Activated T-helper 9 cell treated with anti-CD3 and anti-CD28 coated beads, Interleukin-2, amount 50 U/mL, for 16 hours (primary cell): ENCODE data around the gene LHPP.
"Not testable (repeated sequence)": the region's sequence is repeated elsewhere in the genome, so short reads cannot be mapped to it uniquely, and the experiment has no call there.

Experiments
- DNase-seq: peaks from one replicate; pipeline ENCODE4 v3.0.0-alpha.2; 2020; ENCODE audit warnings: low read depth

The LHPP gene

DNA sequence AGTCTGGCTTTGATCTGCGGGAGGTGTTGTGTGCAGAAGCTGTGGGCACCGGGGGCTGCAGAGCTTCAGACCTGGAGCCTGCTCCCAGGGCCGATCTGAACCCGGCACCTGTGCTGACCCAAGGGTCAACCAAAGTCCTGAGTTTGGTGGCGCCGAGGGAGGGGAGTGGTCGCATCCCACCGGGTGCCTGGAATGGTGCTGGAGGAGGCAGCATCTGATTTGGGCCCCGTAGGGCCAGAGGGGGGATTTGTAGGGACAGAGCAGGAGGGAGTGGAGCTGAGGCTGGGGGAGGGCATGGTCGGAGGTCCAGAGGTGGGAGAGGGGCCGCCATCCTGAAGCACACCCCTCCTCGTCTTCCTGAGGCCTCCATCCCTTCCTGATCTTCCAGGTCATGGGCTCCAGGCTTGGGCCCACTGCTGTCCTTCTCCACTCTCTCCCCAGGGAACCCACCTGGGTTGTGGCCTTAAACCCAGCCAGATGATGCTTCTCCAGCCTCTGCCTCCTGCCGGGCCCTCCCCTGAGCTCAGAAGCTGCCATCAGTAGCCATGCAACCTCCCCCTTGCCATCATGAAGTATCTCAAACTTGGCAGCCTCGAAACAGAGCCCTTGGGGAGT lies 112.9 kb downstream of the LHPP start:
- DNase-seq: no peak

DNA sequence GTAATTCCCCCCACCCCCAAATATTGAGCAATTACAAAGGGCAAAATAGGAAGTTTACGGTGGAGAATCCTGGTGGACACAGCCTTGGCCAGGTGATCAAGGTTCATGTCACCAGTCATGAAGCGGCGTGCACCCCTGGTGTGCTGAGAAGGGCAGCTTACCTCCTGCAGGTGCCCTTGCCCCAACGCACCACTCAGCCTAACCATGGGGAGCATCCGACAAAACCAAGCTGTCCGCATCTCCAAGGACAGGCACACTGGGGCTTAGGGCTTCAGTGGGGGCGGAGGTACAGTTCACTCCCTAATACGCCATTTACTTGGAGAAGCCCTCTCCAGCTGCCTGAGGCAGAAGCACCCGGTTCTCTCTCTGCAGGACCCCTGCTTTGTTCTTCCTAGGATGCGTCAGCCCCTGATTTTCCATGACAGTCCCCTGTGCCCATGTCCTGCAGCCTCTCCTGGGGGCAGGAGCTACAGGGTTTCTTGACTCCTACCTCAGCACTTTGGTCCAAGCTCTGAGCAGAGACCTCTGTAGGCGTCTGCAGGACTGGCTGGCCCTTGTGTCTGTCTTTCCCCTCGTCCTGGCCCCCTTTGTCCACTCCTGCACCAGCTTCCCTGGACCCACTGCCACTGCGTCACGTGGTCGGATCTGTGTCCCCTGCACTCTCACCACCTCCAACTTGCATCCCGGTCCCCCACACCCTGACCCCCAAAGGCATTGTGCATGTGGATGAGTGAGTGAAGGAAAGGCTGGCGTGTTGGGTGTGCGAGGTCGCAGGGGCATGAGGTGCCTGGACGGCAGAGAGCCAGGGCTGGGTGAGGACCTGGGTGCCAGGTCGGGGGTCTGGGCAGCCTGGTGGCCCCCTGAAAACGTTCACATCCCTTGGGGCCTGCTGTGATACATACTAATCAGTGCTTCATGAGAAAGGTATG lies 113.7 kb downstream of the LHPP start:
- DNase-seq: no peak

DNA sequence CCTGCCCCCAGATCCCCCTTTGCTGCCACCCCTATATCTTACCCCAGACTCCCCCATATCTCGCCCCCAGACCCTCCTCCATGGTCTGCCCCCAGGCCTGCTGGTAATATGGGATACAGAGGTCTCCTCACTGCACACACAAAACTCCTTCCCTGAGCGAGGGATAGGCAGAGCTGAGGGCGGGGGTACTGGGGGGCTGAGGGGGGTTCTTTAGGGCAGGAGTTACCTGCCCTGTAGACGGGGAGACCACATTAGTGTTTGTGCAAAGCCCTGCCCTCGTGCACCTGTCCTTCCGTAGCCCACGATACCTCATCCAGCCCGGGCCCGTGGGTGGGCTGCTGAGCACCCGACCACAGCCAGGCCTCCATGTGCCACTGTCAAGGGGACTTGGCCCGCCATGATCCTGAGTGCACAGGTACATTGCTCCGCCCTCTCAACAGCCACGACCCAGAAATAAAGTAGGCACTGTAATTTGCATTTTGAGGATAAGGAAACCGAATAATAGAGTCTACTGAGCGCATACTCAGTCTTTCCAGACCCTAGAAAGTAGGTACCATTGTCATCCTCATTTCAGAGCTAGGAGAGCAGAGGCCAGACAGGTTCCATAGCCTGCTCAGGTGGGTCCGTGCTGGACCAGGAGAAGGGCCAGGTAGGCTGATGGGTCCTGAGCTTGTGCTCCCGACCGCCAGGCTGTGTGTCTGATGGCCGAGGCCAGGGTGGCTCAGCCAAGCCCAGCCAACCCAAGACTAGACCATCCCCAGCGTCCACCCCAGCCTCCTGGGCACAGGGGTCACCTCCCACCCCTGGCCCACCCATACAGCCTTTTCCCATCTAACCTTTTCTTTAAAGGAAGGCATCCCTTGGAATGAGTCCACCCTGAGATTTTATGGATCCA lies 115.2 kb downstream of the LHPP start:
- no peak for DNase-seq

DNA sequence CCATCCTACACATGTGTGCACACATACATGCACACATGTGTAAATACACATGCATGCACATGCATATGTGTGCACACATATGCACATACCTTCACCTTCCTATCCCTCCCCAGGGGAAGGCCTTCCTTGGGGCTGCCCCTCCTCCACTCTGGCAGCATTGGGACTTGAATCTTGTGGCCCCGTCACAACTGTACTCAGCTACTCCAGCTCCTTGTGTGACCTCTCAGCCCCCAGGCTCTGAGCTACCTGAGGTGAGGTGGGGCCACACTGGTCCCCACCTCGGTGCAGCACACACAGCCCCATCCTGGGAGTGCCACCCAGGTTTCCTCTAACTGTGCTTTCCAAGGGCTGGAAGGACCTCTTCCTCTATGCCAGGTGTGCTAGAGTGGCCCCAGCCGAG lies 116.0 kb downstream of the LHPP start:
- no peak for DNase-seq

DNA sequence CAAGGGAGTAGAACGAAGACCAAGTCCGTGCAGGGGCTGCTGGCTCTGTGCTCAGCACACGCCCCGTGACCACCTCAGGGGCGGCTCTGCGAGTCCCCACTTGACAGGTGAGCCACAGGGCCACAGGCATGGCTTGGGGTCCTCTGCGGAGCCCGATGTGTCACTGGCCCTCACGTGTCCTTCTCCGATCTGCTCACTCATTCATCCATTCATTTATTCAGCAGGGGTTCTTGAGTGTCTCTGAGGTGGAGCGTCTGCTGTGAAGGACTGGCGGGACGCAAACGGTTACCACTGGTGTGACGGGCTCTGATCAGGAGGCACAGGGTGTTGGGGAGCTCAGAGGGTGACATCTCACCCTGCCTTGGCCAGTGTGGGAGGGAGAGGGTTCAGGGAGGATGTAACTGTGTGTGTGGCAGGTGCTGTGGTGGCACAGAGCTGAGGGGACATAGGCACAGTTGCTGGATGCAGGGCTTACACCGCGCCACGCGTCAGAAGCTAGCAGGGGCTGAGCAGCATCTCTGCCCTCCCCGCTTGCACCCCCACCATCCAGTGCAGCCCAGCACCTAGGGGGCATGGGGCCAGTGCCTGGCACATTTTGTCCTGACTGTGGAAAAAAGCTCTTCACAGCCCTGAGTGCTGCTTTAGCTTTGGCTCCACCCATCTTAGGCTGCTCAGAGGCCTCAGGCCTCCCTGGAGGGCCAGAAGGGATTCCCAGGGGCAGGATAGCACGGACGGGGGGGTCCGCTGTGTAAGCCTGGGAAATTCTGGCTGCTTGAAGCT lies 116.8 kb downstream of the LHPP start:
- DNase-seq: no peak

DNA sequence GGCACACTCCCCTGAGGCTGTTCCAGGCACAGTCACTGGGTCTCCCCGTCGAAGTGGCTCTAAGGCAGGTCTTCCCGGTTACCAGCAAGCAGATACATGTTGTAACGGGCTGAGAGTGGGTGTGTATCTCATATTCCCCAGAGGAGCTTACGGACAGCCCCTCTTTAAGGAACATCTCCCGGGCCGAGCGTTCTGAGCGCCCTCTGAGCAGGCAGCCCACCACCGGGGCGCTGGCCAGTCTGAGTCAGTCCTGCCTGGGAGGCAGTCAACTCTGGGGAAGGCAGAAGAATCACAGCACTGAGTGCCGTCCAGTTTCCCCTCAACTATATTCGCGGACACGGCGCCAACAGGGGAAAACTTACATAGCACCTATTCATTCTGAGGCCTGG lies 117.4 kb downstream of the LHPP start:
- no peak for DNase-seq

DNA sequence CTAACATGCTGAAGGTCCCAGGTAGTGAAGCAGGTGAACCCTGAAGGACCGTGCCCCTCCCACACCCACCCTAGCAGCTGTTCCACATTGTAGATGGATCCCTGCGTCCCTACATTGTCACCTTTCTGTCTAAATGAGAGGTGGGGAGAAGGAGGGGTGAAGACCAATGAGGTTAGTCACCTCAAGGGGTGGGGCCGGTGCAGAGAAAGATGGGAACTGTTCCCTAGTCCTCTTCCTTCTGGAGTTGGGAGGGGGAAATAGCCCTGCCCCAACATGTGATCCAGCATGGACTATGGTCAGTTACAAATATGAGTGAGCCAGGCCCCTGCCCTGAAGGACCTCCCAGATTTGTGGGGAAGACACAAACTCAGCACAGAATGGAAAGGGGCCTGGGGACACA lies 124.5 kb downstream of the LHPP start:
- no peak for DNase-seq

DNA sequence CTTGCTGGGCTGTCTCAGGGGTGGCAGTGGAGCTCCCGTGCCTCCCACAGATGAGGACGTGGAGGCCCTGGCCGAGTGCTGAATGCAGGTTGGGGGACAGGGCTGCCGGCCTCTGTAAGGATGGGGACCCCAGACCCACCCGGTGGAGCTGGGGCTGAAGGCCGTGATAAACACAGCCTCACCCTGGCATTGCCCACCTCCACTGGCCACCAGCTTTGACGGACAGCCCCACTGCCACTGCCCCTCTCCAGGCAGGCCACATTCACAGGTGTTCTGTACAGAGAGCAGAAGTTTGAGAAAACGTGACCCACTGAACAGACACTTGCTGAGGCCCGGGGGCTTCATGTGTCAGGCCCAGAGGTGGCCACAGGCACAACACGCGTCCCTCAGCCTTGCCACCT lies 126.2 kb downstream of the LHPP start:
- DNase-seq: no peak

DNA sequence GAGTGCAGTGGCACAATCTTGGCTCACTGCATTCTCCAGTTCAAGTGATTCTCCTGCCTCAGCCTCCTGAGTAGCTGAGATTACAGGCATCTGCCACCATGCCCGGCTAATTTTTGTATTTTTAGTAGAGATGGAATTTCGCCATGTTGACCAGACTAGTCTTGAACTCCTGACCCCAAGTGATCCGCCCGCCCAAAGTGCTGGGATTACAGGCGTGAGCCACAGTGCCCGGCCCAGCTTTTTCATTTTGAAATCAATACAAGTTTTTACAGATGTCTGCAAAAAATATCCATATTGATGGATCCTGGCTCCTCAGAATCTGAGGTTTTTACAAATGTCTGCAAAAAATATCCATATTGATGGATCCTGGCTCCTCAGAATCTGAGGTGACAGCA lies 126.7 kb downstream of the LHPP start:
- DNase-seq: not testable (repeated sequence)

DNA sequence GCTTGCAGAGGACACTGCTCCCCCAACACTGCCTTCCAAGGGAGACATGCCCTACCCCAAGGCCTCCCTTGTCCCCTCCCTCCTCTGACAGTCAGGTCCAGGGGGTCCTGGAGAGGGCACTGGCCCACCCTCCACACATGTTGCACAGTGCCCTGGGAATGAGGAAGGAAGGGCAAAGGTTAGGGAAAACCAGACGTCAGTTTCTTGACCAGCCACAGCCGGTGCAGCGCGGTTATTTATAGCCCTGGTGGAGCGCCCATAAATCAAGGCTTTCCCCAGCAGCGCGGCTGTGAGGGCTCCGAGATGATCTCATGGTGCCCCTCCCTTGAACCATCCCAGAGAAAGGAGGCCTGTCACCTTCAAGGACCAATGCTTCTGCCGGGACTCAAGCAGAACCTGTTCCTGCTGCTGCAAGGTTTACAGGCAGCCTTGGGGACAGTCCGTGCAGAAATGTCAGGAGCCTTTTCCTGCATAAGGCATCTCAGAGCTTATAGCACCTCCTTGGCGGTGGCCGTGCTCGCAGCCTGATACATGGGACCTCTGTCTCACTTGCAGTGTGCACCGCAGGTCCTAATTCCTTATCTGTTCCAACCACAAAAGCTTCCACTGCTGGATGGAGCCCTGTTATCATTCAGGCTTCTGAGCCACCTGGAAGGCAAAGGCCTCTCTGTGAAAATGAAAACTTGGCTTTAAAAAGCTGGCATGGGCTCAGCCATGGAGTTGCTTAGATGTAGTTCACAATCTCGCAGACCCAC lies 127.3 kb downstream of the LHPP start:
- DNase-seq: no peak

DNA sequence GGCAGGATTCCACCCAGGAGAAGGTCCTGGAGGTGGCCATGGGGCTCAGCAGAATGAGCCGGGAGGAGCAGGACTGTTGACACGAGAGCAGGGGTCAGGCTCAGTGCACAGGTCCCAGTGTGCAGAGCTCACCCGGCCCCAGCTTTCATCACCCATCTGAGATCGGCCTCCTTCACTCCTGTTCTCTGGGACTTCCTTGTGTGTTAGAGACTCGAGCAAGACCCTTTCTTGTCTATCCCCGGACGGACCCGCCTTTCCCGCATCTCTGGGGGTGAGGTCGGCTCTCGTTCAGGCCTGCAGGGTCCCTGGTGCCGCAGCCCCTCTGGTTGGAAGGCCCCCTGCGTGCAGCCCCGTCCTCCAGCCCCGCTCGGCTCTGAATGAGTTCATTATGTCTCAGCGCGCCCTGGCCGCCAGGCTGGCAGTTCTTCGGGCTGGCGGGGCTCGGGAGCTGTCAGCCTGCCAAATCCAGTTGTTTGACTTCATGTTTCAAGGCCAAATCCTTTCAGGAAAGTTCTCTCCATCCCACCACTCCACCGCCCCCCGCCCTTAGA lies 127.9 kb downstream of the LHPP start:
- DNase-seq: no peak

DNA sequence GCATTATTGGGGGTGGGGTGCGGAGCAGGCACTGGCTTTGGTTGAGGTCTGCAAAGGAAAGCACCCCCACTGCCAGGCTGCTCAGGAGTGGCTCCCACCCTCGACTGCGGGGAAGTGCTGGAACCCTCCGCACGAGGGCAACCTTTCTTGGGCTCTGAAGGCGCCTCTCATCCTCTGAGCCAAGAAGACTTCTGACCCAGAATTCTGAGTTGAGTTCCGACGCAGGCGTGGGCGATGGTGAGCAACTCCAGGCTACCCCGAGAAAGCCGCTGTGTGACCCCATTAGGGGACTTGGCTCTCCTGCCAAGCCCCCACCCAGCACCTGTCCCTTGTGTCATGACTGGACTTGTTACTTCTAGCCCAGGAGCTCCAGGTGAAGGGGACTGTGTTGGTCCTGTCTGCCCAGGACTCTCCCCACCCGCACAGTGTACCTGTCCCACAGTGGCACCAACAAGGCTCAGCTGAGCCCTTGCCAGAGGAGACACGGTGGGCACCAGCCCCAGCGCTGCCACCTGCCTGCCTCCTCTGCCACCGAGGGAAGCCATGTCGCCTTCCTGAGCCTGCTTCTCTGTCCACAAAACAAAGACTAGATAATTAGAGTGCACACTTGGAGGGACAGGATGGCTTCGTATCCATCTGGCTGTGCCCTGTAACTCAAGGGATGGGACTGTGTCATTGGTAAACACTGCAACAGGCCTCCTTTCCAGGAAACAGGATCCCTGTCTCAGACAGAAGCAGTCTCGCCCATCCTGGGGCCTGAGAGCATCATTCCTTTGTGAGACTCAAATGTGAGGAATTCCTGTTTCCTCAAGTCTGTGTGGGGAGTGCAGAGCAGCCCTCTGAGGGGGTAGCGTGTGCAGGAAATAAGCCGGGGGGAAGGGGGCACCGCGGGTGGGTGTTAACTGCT lies 128.8 kb downstream of the LHPP start:
- no peak for DNase-seq

DNA sequence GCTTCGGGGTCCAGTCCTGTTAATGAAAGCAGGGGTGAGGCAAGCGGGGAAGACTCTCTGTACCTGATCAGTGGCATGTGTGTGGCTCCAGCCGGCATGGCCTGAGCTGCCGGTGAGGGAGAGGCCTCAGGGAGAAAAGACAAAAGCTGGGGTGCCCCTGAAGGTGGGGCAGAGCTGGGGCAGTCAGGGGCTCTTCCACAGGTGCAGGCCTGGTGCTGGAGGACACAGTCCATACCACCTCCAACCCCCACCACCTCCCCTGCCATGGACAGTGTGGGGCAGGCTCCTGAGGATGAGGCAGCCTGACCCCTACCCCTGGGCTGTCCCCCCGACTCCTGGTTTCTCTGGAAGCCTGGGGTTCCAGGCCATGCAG lies 129.5 kb downstream of the LHPP start:
- DNase-seq: no peak

DNA sequence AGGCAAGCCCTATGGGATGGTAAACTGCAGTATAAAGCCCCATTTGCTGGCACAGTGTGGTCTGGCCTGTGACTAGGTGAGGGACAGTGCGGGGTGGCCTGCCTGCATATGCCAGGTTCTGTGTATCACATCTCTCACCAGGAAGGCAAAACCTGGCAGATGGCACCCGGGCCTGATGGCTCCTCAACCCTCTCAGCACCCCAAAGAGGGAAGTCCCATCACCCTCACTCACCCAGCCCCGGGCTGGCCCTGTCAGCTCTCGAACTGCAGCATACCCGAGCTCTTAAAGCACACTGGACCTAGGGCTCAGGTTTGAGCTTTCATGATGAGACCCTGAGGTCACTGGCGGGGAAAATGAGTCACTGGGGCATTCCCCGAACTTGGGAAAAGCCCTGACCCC lies 130.5 kb downstream of the LHPP start:
- no peak for DNase-seq

DNA sequence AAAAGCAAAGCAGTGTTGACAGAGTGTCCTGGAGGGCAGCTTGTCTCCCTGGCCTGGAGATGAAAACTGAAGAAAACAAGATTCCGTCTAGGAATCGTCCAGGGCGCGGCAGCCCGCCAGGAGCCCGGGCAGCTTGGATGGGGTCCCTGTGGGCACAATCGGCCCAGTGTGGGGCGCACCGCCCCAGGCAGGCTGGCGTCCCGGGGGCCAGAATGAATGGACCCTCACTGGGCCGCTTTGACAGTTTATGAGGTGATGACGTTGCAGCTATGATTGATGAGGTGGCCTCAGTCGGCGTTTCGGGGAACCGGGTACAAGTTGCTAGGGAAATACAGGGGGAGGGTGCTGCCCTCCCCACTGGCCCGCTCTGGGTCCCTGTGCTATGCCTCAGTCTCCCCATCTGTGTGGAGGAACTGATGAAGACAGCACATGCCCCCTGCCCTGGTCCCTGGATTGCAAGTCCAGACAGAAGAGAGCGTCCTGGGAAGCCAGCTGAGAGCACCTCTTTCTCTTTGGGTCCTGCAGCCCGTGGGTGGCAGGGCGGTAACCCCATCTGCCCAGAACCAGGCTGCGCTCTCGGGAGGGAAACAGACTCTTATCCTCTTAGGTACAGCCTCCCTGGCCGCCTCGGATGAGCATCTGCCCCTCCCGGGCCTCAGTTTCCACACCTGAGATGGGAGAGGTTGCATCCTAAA lies 131.3 kb downstream of the LHPP start:
- DNase-seq: no peak

DNA sequence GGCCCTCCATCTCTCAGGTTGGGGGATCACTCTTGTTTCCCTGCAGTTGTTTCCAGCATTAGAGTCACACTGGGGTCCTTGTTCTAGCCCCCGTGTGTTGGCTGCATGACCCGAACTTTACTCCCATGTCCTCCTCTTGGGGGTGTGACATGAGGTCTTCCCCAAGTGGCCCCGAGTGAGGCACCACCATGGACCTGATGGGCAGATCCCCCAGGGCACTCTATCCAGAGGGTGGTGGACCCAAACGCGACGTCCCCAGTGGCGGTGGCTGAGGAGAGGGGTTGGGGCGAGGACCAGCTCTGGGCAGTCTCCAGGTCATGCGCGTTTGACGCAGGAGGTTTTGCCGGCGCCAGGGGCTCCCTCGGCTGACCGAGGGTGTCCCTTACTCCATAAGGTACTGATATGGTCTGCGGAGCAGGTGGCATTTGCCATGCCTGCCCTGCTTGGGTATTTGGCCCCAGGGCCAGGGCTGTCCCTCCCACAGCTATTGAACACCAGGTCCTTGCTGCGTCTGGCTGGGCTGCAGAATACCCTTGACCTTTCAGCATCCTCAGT lies 131.9 kb downstream of the LHPP start:
- DNase-seq: no peak

DNA sequence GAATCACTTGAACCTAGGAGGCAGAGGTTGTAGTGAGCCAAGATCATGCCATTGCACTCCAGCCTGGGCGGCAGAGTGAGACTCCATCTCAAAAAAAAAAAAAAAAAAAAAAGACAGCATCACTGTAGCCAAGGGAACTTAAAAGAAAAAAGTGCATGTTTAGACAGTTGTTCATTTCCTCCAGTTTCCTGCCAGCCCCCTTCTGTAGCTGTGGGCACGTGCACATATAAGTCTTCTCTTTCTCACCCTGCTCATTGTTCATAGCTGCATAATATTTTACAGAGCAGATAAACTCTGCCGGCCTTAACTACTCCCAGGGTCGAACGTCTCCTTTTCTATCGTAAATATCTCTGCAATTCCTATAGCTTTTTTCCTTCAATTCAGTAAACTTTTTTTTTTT lies 132.6 kb downstream of the LHPP start:
- no peak for DNase-seq

DNA sequence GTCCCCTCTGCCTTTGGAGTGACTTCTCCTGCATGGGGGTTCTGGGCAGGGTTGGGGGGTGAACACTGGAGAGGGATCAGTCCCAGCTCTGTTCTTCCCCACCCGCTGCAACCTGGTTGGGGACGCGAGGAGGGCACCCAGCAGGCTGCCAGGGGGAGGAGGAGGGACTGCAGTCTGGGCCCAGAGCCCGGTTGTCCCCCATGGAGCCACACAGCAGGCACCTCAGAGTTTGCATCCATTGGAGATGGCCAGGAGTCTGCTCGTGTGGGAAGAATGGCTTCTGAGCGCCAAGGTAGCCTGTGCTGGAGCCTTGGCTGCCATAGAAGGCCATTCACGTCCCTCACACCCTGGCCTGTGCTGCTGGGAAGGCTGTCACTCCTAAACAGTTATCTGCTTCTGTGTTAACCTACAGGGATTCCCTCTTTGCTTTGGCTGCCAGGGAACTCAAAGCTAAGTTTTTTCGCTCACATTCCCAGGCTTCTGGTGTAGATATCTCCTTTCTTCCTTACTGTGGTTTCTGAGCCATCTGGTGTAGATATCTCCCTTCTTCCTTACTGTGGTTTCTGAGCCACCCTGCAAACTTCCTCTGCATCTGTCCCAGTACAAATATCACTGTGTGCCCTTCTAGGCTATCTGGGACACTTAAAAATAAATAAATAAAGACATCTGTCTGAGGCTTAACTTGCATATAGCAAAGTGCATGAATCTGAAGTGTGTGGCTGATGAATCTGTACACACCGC lies 133.7 kb downstream of the LHPP start:
- DNase-seq: no peak
